HG03558 (cell line): ENCODE data around the gene DDRGK1.
A peak's percentile ranks its signal among the peaks of the same experiment; 100 is the strongest.
"Not testable (repeated sequence)": the region's sequence is repeated elsewhere in the genome, so short reads cannot be mapped to it uniquely, and the experiment has no call there.

Experiments used
- ATAC-seq: cut with Tn5 transposase; IDR thresholded peaks from one replicate; pipeline ENCODE4 v1.9.1; 2021; ENCODE audit warnings: moderate number of reproducible peaks; ENCODE audit not compliant: unreplicated experiment; ENCODE audit errors: extremely low read depth

DDRGK1 gene

DNA sequence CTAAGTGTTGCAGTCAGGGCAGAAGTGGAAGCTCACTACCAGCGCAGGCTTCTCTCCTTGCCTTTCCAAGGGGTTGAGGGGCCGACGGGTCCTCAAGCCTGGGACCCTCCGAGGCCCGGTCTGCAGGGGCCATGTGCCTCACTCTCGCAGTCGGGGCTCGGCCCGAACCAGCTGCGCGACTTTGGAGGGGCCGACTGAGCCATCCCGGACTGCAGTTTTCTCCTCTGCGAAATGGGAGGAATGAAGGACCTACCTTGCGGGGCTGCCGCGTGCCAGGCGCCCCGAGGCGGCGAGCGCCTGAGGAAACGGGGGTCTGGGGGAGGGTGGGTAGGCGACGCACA, 36.8 kb downstream of the DDRGK1 start:
- ATAC-seq, result no peak

DNA sequence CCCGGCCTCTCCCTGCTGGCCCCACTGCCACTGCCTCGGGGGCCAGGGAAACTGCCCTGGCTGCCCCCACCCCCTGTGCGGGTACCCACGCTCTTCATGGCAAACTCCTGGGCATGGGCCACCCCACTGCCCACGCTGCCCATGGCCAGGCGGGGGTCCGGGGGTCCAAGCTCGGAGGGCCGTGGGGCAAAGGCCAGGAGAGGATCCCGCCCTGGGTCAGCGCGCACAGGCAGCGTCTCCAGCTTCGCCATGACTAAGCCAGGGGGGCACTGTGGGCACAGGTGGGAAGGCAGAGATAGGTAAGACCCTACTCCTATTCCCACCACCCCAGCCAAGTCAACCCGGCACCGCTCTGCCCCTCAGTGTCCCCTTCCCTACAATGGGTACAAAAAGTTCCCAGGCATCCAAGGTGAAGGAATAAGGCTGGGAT, 37.6 kb downstream of the DDRGK1 start:
- no peak for ATAC-seq

GRCh38 chr20:3166338-3166912, 38.1 kb downstream of the DDRGK1 start:
- ATAC-seq, result no peak

DNA sequence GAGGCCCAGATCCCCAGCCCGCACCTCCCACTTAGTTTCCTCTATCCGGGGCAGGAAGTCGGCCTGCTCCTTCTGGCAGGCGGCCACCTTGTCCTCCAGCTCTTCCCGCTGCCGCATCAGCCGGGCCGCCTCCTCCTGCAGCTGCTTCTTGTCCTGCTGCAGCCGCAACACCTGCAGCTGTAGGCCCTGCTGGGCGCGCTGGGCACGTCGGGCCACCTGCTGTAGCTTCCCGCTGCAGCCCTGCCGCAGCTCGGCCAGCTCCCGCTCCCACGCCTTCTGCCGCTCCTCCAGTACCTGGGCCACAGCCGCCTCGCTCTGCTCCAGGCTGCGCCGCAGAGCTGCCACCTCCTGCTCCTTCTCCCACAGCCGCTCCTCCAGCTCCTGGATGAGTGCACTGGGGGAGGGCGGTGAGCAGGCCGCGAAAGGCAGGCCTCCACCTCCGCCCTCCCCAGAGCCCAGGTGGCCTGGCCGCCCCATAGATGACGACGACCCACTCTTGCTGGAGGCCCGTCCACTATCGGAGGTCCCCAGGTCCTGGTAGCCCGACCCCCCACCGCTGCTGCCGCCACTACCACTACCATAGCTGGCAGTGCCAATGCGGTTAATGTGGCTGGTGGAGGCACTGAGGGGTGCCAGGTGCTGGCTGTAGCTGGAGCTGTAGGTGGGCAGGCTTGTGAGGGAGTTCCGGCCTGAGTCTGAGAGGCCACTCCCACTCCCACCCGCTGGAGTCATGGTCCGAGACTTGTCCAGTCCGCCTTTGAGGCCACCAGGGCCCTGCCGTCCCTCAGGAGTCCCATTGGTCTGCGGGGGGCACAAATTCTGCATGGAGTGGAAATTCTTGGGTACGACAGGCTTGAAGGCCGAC, 38.8 kb downstream of the DDRGK1 start:
- ATAC-seq, result no peak

- ATAC-seq, result no peak
Observed at GRCh38 chr20:3164763-3165410, 39.6 kb downstream of the DDRGK1 start.

DNA sequence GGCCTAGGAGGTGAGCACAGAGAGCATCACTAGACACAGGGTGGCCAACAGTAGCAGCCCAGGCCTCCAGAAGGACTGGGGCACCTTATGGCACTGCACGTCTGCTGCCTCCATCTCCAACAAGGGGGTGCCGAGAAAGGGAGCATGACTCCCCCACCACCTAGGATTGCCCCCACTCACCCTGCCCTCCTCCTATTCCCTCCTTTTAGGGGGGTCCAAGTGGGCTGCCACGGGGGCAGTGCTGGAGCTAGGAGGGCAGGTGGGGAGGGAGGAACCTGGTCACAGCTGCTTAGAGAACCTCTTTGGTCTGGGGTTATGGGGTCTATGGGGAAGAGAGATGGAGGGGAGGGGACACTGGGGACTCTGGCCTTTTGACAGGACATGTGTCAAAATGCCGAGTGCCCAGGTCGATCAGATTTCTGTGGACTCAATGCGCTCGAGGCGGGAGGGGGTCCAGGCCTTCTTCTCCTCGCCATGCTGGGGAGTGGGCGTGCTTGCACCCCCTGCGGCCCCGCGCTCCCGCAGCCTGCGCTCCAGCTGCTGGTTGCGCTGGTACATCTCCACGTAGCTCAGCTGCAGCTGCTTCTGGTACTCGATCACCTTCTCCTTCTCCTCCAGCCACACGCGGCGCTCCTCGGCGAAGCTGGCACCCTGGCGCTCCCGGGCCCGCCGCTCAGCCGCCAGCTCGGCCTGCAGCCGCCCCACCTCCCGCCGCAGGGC, 40.3 kb downstream of the DDRGK1 start:
- no peak for ATAC-seq

- ATAC-seq, result no peak
Observed at GRCh38 chr20:3163099-3164042, 41.1 kb downstream of the DDRGK1 start.

- no peak for ATAC-seq
Observed at GRCh38 chr20:3162080-3162611, 42.3 kb downstream of the DDRGK1 start.

GRCh38 chr20:3161316-3162079, 43.0 kb downstream of the DDRGK1 start:
- no peak for ATAC-seq

DNA sequence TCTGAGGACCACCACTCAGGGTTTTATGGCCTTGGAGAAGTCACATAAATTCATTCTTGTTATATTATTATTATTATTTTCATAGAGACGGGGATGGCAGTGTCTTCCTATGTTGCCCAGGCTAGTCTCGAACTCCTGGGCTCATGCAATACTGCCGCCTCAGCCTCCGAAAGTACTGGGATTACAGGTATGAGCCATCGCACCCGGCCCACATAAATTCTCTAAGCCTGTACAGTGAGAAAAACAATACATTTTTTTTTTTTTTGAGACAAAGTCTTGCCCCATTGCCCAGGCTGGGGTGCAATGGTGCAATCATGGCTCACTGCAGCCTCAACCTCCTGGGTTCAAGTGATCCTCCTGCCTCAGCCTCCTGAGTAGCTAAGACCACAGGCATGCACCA, 44.1 kb downstream of the DDRGK1 start:
- no peak for ATAC-seq

DNA sequence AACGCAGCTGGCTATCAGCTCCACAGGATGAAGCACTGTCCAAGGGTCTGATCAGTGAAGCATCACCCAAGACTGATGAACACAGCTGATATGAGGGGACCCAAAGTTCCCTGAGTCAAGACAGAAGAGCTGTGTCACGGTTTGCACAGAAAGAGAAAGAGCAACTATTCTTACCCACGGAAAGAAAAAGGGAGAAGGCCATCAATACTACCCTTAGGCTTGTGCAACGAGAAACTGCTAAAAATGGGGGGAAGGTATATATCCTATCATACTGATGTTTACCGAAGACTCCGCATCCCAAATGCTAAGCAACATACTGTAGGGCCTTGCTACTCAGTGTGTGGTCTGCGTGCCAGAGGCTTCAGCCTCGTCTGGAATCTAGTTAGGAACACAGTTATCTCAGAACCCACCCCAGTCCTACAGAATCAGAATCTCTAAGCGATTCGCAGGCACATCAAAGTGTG, 45.5 kb downstream of the DDRGK1 start:
- no peak for ATAC-seq

- ATAC-seq, result no peak
Observed at GRCh38 chr20:3157817-3158216, 46.7 kb downstream of the DDRGK1 start.

GRCh38 chr20:3156811-3157619, 47.5 kb downstream of the DDRGK1 start:
- peak; percentile 48 for ATAC-seq

- not testable (repeated sequence) for ATAC-seq
Observed at GRCh38 chr20:3152057-3152644, 52.3 kb downstream of the DDRGK1 start.

GRCh38 chr20:3150908-3151307, 53.6 kb downstream of the DDRGK1 start:
- no peak for ATAC-seq

DNA sequence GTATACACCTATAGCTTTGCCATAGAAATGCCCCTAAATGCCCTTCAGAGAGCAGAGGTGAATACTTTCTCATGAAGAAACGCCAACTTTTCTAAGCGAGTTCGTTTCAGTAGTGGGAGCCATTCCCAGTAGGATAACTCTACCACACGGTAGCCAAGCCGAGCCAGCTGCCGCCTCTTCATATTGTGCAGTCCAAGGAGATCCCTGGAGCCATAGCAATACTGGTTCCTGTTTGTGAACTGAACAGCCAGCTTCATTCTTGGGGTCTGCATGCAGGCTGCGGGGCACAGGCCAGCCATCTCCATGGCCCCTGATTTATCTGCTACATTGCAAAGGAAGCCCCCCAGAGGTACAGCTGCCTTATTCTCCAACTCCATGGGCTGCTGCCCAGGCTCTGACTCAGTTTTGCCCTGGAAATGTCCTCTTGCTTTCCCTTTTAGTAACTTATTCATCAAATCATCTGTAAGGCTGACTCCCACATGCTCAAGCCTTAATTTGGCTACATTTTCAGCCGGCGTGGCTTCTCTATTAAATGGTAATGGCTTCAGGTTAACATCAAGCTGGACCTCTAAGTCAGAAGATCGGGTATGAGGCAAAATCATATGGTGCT, 57.6 kb downstream of the DDRGK1 start:
- no peak for ATAC-seq

GRCh38 chr20:3141757-3142156, 62.7 kb downstream of the DDRGK1 start:
- no peak for ATAC-seq
